GM12891 (cell line): ENCODE results near the gene AGBL5.

ENCODE experiments used
- DNase-seq: peaks from one replicate; pipeline ENCODE4 v3.0.0; 2011; ENCODE audit warnings: low spot score; ENCODE audit not compliant: insufficient read length
- FAIRE-seq: peaks from 2 replicates; lab custom pipeline; 2011; peaks lifted over from hg19 to GRCh38; lab: Jason Lieb, UNC
- PAX5 ChIP-seq: IDR thresholded peaks from 2 replicates; pipeline ENCODE4 v1.6.1; 2011; ENCODE audit warnings: low read length, moderate library complexity, mild to moderate bottlenecking; ENCODE audit not compliant: insufficient read depth, severe bottlenecking
- POLR2A ChIP-seq: IDR thresholded peaks from 2 replicates; pipeline ENCODE4 v1.6.1; 2011; ENCODE audit warnings: low read depth, low read length, control low read depth
- POLR2AphosphoS5 ChIP-seq: IDR thresholded peaks from 2 replicates; pipeline ENCODE4 v1.6.1; 2011; ENCODE audit warnings: low read depth, low read length, control low read depth
- POU2F2 ChIP-seq: IDR thresholded peaks from 2 replicates; pipeline ENCODE4 v1.6.1; 2011; ENCODE audit warnings: low read depth, mild to moderate bottlenecking, control low read depth, low read length, moderate library complexity
- SPI1 ChIP-seq: IDR thresholded peaks from 2 replicates; pipeline ENCODE4 v1.6.1; 2011; ENCODE audit warnings: low read depth, low read length, control low read depth
- TAF1 ChIP-seq: IDR thresholded peaks from 2 replicates; pipeline ENCODE4 v1.6.1; 2011; ENCODE audit warnings: low read depth, low read length, control low read depth

AGBL5 gene

DNA sequence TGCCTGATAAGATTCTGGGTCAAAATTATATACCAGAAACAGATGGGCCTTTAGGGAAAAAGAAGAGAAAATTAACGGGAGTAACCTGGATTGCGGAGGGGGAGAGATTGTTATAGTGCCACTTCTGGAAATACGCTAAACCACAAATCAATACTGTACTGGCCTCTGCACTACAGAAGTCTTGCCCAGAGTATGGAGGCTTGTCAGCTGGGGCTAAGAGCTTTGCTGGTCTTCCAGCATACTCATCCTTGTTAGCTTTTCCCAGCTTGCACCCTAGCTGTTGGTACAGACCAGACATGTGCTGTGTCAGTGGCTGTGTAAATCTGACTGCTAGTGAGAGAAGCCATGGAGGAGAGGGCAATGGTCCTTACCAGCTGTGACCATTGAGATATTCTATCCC is 8.9 kb downstream of the AGBL5 start:
- no peak for FAIRE-seq
- DNase-seq = no peak
- TF ChIP-seq POLR2AphosphoS5 (no peak), PAX5 (no peak), SPI1 (no peak), POU2F2 (no peak), TAF1 (no peak), POLR2A (no peak)

DNA sequence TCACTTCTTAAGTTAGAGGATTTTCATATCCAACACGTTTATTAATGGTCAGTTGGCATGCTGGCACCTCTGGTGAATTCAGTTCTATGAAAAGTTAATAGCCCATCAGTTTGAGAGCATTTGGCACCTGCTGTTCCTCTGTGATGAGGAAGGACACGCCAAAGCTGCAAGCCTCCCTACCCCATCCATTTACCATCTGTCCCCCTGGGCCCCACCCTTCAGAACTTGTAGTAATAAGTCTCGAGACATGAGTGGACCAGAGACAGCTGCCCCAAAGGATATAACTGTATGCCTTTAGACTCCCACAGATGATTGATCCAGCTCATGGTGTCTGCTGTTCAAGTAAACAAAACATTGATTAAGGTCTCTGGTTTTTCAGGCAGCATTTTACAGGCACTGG is 13.7 kb downstream of the AGBL5 start:
- FAIRE-seq (no peak), DNase-seq (no peak)
- TF ChIP-seq PAX5 = no peak
- TF ChIP-seq POU2F2 = no peak
- TF ChIP-seq TAF1 = no peak
- TF ChIP-seq SPI1 = no peak
- no peak for TF ChIP-seq POLR2AphosphoS5
- TF ChIP-seq POLR2A = no peak

DNA sequence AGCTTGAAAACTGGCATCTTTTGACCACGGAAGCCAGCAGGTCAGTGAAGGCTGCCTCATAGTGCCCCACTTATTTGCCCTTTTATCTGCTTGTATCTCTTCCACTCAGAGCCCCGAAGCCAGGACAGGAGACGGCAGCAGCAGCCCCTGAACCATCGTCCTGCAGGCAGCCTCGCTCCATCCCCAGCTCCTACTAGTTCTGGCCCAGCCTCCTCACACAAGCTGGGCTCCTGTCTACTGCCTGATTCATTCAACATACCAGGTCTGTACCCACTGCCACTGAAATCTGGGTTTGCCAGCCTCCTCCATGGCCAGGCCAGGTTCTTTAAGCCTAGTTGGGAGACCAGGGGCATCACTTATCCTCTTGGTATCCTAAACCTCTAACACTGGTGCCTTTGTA is 15.9 kb downstream of the AGBL5 start:
- FAIRE-seq (no peak), DNase-seq (no peak)
- TF ChIP-seq PAX5 (no peak), POLR2AphosphoS5 (no peak), POU2F2 (no peak), POLR2A (no peak)

DNA sequence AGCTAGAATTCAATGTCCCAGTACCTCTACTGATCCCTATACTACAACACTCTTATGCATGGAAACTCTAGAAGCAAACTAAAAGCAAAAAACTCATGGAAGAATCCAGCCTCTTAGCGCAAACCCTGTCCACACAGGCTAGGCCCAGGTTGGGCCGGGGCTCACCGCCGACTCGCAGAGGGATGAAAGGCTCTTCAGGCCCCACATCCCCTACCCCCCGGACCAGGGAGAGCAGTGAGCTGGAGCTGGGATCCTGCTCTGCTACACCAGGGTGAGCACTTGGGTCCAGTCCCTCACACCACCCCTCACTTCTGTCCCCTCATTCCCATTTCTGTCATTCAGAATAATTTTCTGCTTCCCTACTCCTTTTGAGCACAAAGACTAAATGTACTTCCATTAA is 18.0 kb downstream of the AGBL5 start:
- DNase-seq (no peak), FAIRE-seq (no peak)
- TF ChIP-seq POLR2AphosphoS5 = no peak
- TF ChIP-seq POLR2A = no peak
- TF ChIP-seq SPI1 = no peak
- no peak for TF ChIP-seq TAF1
- no peak for TF ChIP-seq PAX5
- no peak for TF ChIP-seq POU2F2

DNA sequence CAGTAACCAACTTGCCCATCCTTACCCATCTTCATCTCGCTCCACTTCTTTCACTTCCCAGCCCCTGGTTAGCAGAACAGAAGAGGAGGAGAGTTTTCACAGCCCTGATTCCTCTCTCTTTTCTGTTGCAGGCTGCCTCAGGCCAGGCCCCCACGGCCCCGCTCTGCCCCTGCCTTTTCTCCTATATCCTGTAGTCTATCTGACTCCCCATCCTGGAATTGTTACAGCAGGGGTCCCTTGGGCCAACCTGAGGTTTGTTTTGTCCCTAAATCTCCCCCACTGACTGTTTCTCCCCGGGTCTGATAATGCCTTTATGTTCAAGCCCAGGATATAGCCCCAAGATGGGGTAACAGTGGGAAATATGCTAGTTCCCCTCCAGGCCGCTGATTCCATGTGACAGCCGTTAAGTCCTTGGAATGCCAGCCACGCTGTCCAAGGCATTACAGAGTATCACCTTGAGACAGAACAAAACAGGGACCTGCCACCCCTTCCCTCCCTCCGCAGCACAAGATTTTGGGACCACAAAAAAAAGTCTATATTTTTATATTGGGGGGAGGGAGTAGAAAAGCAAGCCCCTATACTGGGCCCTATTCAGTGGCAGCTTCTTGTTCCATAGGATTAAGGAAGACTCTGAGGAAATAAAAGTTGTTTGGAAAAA is 18.6 kb downstream of the AGBL5 start:
- TF ChIP-seq SPI1 (no peak), POLR2AphosphoS5 (no peak), PAX5 (no peak), POU2F2 (no peak), POLR2A (no peak), TAF1 (no peak)
- DNase-seq (no peak), FAIRE-seq (no peak)

DNA sequence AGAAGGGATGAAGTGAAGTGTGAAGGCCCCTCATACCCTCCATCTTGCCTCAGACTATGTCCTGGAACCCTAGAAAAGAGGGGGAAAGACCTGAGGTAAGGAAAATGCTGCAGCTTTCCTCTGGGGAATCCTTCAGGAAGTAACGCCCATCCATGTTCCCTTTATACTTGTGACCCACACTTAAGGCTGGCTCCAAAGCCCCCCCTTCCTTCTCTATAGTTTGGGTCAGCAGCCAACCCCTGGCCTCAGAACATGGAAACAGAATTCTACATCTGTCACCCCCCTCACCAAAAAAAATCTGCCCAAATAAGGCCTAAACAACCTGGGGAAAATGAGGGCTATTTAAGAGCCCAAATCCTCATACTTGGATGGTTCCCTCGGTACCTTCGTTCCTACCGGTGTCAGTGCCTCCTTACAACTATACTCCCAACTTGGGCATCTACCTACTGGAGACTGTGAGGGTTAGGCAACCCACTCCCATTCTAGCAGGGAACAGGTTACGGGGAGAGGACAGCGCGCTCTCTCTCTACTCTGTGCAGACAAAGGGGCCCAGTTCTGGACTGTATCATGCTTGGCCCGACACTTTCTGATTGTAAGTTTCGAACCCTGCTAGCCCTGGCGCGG is 19.3 kb downstream of the AGBL5 start:
- no peak for FAIRE-seq
- DNase-seq = no peak
- TF ChIP-seq POLR2AphosphoS5 (no peak), SPI1 (no peak), POLR2A (no peak), PAX5 (no peak), POU2F2 (no peak), TAF1 (no peak)

DNA sequence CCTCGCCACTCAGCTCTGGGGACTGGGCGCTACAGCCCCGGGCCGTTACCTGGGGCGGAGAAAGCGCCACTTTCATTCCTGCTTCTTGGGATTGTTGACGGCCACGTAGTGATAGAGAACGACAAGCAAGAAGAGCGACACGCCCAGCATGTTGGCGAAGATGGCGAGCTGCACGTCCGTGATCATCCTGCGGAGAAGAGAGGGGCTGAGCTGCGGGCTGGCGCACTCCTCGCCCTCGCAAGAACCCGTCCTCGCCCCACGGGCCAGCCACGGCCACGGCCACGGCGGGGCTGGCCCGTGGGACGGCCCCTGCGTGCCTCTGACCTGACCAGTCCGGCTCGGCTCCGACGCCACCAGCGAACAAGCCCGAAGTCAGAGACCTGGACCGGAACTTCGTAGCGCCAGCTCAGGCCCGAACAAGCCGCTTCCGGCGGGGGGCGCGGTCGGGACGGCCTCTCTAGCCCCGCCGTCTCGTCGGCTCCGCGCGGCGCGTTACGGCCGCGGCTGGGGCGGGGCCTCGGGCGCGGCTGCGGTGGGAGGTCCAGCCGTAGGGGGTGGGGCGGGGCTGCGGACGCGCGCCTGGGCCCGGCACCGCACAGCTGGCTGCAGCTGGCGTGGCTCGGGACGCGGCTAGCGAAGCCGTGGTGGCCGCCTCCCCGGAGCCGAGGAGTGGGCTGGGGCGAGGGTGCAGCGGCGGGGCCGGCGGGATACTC is 20.0 kb downstream of the AGBL5 start, which contains the start of gene OST4:
Gene OST4 (minus strand): TSS at position 378 of the 713 bp plus-strand sequence.
- TF ChIP-seq SPI1 (no peak), POU2F2 (no peak), POLR2AphosphoS5 (peak; percentile 87), TAF1 (0 out of 2 replicates have a peak, but pooled peaks have one; percentile 64), PAX5 (peak; percentile 17), POLR2A (peak; percentile 88)
- FAIRE-seq (peak; percentile 97), DNase-seq (peak; percentile 98)

DNA sequence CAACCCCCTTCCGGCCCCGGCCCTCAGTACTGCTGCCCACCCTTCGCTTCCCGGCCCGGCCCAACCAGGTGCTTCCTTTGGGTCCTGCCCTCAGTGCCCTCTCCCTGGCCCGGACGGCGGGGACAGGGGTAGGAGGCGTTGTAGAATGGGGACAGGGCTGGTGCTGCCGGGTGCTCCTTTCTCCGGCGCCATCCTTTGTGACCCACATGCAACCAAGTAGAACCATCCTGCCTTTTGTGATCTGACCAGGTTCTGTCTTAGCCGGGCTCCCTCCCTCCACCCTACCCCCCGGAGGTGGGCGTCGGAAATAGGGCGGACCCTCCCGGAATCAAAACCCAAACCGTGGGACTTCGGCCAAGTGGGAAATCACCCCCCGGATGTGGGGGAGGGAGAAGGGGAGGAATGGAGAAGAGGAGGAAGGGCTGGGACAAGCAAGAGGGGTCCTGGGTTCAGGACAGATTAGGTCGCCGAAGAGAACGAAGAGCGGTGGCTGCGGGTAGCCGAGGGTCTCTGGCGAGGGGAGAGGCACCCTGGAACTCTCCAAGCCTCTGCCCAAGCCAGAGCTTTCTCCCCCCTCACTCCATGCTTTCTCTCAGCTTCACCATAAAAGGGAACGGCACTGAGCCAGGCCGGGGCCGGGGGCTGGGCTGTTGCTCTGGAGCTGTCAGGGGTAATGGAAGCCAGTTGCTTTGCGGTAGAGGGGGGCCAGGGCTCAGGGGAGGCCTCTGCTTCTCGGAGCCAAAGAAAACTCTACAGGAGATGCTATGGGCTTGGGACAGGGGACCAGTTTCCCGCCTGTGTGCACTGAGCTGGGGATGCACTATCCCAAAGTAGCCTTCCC is 20.7 kb downstream of the AGBL5 start:
- DNase-seq = no peak
- no peak for TF ChIP-seq PAX5
- TF ChIP-seq POLR2A = no peak
- no peak for TF ChIP-seq POU2F2
- no peak for TF ChIP-seq TAF1
- no peak for TF ChIP-seq SPI1
- no peak; the same call in 1 of the 2 replicates for TF ChIP-seq POLR2AphosphoS5
- peak; percentile 23 for FAIRE-seq

DNA sequence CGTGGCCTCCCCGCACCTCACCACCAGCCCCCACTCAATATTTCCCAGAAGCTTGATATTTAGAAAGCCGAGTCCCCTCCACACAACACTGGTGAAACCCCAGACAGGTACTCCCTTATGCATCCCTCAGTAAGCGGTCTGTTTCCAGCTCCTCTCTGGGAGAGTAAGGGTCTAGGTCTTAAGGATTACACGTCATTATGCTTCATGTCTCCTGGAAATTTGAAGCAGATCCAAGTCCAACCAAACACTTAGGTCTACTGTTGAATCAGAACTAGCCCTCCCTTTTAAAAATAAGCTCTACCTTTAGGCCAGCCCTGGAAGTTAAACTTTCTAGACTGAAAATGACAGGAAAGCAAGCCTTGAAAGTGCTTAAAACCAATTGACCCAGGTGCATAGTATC is 21.5 kb downstream of the AGBL5 start:
- TF ChIP-seq SPI1 (no peak), POLR2AphosphoS5 (no peak), POLR2A (no peak), PAX5 (no peak), TAF1 (no peak), POU2F2 (no peak)
- DNase-seq = no peak
- FAIRE-seq = no peak
